Measurements from ENCODE around the gene IER3.
"Not testable (repeated sequence)": the region's sequence is repeated elsewhere in the genome, so short reads cannot be mapped to it uniquely, and the experiment has no call there.

The IER3 gene

GRCh38 chr6:30767944-30768301 lies 23.6 kb upstream of the IER3 start:
- Histone ChIP-seq H3K36me3 (ENCODE audit: control insufficient read depth, insufficient read depth, low read length) (no peaks in the 10 kb centered on the region), H3K9me3 (ENCODE audit: control insufficient read depth, low read length) (no peaks in the 10 kb centered on the region), H3K4me1 (ENCODE audit: control insufficient read depth, insufficient read depth, low read length, poor library complexity, severe bottlenecking) (peaks cover 65% of the 10 kb centered on the region), H3K27ac (ENCODE audit: low read depth, low read length, severe bottlenecking) (no peak overlapping the region), H3K4me3 (ENCODE audit: extremely low read depth, insufficient read depth, low read length, poor library complexity, severe bottlenecking) (no peak overlapping the region)
- 100% methylated on average over 1 of the region's 1 CpG for WGBS, 2 experiments (ENCODE audit: insufficient coverage in 2 of 2)

- WGBS, 2 experiments (ENCODE audit: insufficient coverage in 2 of 2), result 95 to 98% methylated on average over 6 to 7 of the region's 9 CpGs
- Histone ChIP-seq H3K4me3 (ENCODE audit: extremely low read depth, insufficient read depth, low read length, poor library complexity, severe bottlenecking) (no peak overlapping the region), H3K27ac (ENCODE audit: low read depth, low read length, severe bottlenecking) (no peak overlapping the region), H3K36me3 (ENCODE audit: control insufficient read depth, insufficient read depth, low read length) (no peaks in the 10 kb centered on the region), H3K9me3 (ENCODE audit: control insufficient read depth, low read length) (no peaks in the 10 kb centered on the region), H3K4me1 (ENCODE audit: control insufficient read depth, insufficient read depth, low read length, poor library complexity, severe bottlenecking) (peaks cover 67% of the 10 kb centered on the region)
Observed at GRCh38 chr6:30767158-30767943, 23.0 kb upstream of the IER3 start.

GRCh38 chr6:30766461-30767157 lies 22.3 kb upstream of the IER3 start:
- peaks cover 68% of the 10 kb centered on the region for H3K4me1 ChIP-seq (ENCODE audit: control insufficient read depth, insufficient read depth, low read length, poor library complexity, severe bottlenecking)
- no peaks in the 10 kb centered on the region for H3K36me3 ChIP-seq (ENCODE audit: control insufficient read depth, insufficient read depth, low read length)
- H3K9me3 ChIP-seq (ENCODE audit: control insufficient read depth, low read length), result no peaks in the 10 kb centered on the region
- 88 to 91% methylated on average over 4 to 6 of the region's 6 CpGs for WGBS, 2 experiments (ENCODE audit: insufficient coverage in 2 of 2)
- H3K4me3 ChIP-seq (ENCODE audit: extremely low read depth, insufficient read depth, low read length, poor library complexity, severe bottlenecking), result no peak overlapping the region
- H3K27ac ChIP-seq (ENCODE audit: low read depth, low read length, severe bottlenecking), result peak overlapping the region; percentile 30

- Histone ChIP-seq H3K4me1 (ENCODE audit: control insufficient read depth, insufficient read depth, low read length, poor library complexity, severe bottlenecking) (peaks cover 75% of the 10 kb centered on the region), H3K27ac (ENCODE audit: low read depth, low read length, severe bottlenecking) (peak overlapping the region; percentile 43)
- H3K9me3 ChIP-seq (ENCODE audit: control insufficient read depth, low read length); H3K4me3 ChIP-seq (ENCODE audit: extremely low read depth, insufficient read depth, low read length, poor library complexity, severe bottlenecking); H3K36me3 ChIP-seq (ENCODE audit: control insufficient read depth, insufficient read depth, low read length): not testable (repeated sequence)
- WGBS, 2 experiments (ENCODE audit: insufficient coverage in 2 of 2), result no CpG with 5 or more reads among the region's 1 CpG
Observed at GRCh38 chr6:30765495-30765894, 21.1 kb upstream of the IER3 start.

- H3K4me3 ChIP-seq (ENCODE audit: extremely low read depth, insufficient read depth, low read length, poor library complexity, severe bottlenecking); H3K9me3 ChIP-seq (ENCODE audit: control insufficient read depth, low read length); H3K36me3 ChIP-seq (ENCODE audit: control insufficient read depth, insufficient read depth, low read length): not testable (repeated sequence)
- H3K4me1 ChIP-seq (ENCODE audit: control insufficient read depth, insufficient read depth, low read length, poor library complexity, severe bottlenecking), result peaks cover 74% of the 10 kb centered on the region
- H3K27ac ChIP-seq (ENCODE audit: low read depth, low read length, severe bottlenecking), result peak overlapping the region; percentile 99
- 10 to 12% methylated on average over 9 to 11 of the region's 13 CpGs for WGBS, 2 experiments (ENCODE audit: insufficient coverage in 2 of 2)
Observed at GRCh38 chr6:30764490-30765043, 20.2 kb upstream of the IER3 start.

GRCh38 chr6:30763618-30764489 lies 19.5 kb upstream of the IER3 start:
- Histone ChIP-seq H3K27ac (ENCODE audit: low read depth, low read length, severe bottlenecking) (peak overlapping the region; percentile 99), H3K36me3 (ENCODE audit: control insufficient read depth, insufficient read depth, low read length) (no peaks in the 10 kb centered on the region), H3K9me3 (ENCODE audit: control insufficient read depth, low read length) (no peaks in the 10 kb centered on the region), H3K4me1 (ENCODE audit: control insufficient read depth, insufficient read depth, low read length, poor library complexity, severe bottlenecking) (peaks cover 74% of the 10 kb centered on the region), H3K4me3 (ENCODE audit: extremely low read depth, insufficient read depth, low read length, poor library complexity, severe bottlenecking) (no peak overlapping the region)
- WGBS, 2 experiments (ENCODE audit: insufficient coverage in 2 of 2), result 17 to 30% methylated on average over 5 of the region's 8 CpGs

GRCh38 chr6:30763155-30763617 lies 18.8 kb upstream of the IER3 start:
- Histone ChIP-seq H3K4me1 (ENCODE audit: control insufficient read depth, insufficient read depth, low read length, poor library complexity, severe bottlenecking) (peaks cover 72% of the 10 kb centered on the region), H3K27ac (ENCODE audit: low read depth, low read length, severe bottlenecking) (peak overlapping the region; percentile 99), H3K4me3 (ENCODE audit: extremely low read depth, insufficient read depth, low read length, poor library complexity, severe bottlenecking) (no peak overlapping the region), H3K36me3 (ENCODE audit: control insufficient read depth, insufficient read depth, low read length) (no peaks in the 10 kb centered on the region), H3K9me3 (ENCODE audit: control insufficient read depth, low read length) (no peaks in the 10 kb centered on the region)
- 80% methylated on average over 1 of the region's 1 CpG; no CpG with 5 or more reads in 1 of the 2 experiments for WGBS, 2 experiments (ENCODE audit: insufficient coverage in 2 of 2)

- no peak overlapping the region for H3K27ac ChIP-seq (ENCODE audit: low read depth, low read length, severe bottlenecking)
- WGBS, 2 experiments (ENCODE audit: insufficient coverage in 2 of 2), result 100% methylated on average over 2 of the region's 4 CpGs
- H3K4me3 ChIP-seq (ENCODE audit: extremely low read depth, insufficient read depth, low read length, poor library complexity, severe bottlenecking), result no peak overlapping the region
Observed at GRCh38 chr6:30761791-30762429, 17.6 kb upstream of the IER3 start.

GRCh38 chr6:30760549-30760948 lies 16.2 kb upstream of the IER3 start:
- no peak overlapping the region for H3K4me3 ChIP-seq (ENCODE audit: extremely low read depth, insufficient read depth, low read length, poor library complexity, severe bottlenecking)
- H3K36me3 ChIP-seq (ENCODE audit: control insufficient read depth, insufficient read depth, low read length), result no peaks in the 10 kb centered on the region
- peak overlapping the region; percentile 98 for H3K27ac ChIP-seq (ENCODE audit: low read depth, low read length, severe bottlenecking)
- no peaks in the 10 kb centered on the region for H3K9me3 ChIP-seq (ENCODE audit: control insufficient read depth, low read length)
- peaks cover 63% of the 10 kb centered on the region for H3K4me1 ChIP-seq (ENCODE audit: control insufficient read depth, insufficient read depth, low read length, poor library complexity, severe bottlenecking)
- 87 to 89% methylated on average over 3 to 7 of the region's 8 CpGs for WGBS, 2 experiments (ENCODE audit: insufficient coverage in 2 of 2)

More at GRCh38 chr6:30761791-30762429, 17.6 kb upstream of the IER3 start:
- Histone ChIP-seq H3K4me1 (ENCODE audit: control insufficient read depth, insufficient read depth, low read length, poor library complexity, severe bottlenecking) (peaks cover 70% of the 10 kb centered on the region), H3K9me3 (ENCODE audit: control insufficient read depth, low read length) (no peaks in the 10 kb centered on the region), H3K36me3 (ENCODE audit: control insufficient read depth, insufficient read depth, low read length) (no peaks in the 10 kb centered on the region)

Measured in mesodermal cell (in vitro differentiated cells).